SKM-1 treated with dmso at 0.1 percent for 144 hours (cell line): ENCODE data around the gene SRBD1.

ENCODE experiments used
- DNase-seq: peaks from one replicate; lab custom pipeline; 2025; ENCODE audit not compliant: unreplicated experiment; lab: John Stamatoyannopoulos, UW

The SRBD1 gene

GRCh38 chr2:45598545-45598944 lies 12.5 kb downstream of the SRBD1 start:
- no peak for DNase-seq

GRCh38 chr2:45596761-45597160 lies 14.3 kb downstream of the SRBD1 start:
- no peak for DNase-seq

- no peak for DNase-seq
Observed at GRCh38 chr2:45595721-45596435, 15.2 kb downstream of the SRBD1 start.

GRCh38 chr2:45591073-45591472 lies 20.0 kb downstream of the SRBD1 start:
- DNase-seq: no peak

- no peak for DNase-seq
Observed at GRCh38 chr2:45588158-45588829, 22.8 kb downstream of the SRBD1 start.

- no peak for DNase-seq
Observed at GRCh38 chr2:45586600-45586999, 24.5 kb downstream of the SRBD1 start.

- peak; percentile 35 for DNase-seq
Observed at GRCh38 chr2:45585267-45585861, 25.7 kb downstream of the SRBD1 start.

GRCh38 chr2:45583977-45584376 lies 27.1 kb downstream of the SRBD1 start:
- DNase-seq: peak; percentile 49

- no peak for DNase-seq
Observed at GRCh38 chr2:45582522-45582921, 28.5 kb downstream of the SRBD1 start.

GRCh38 chr2:45578056-45578843 lies 32.8 kb downstream of the SRBD1 start:
- DNase-seq: no peak

GRCh38 chr2:45577441-45577840 lies 33.6 kb downstream of the SRBD1 start:
- DNase-seq: no peak

- DNase-seq: peak; percentile 12
Observed at GRCh38 chr2:45575881-45576280, 35.2 kb downstream of the SRBD1 start.

- no peak for DNase-seq
Observed at GRCh38 chr2:45572979-45573378, 38.1 kb downstream of the SRBD1 start.

GRCh38 chr2:45571940-45572339 lies 39.1 kb downstream of the SRBD1 start:
- no peak for DNase-seq

GRCh38 chr2:45570671-45571334 lies 40.3 kb downstream of the SRBD1 start:
- DNase-seq: no peak

GRCh38 chr2:45568935-45569334 lies 42.1 kb downstream of the SRBD1 start:
- DNase-seq: no peak

- DNase-seq: peak; percentile 85
Observed at GRCh38 chr2:45567974-45568789, 42.9 kb downstream of the SRBD1 start.

GRCh38 chr2:45567288-45567963 lies 43.6 kb downstream of the SRBD1 start:
- DNase-seq: peak; percentile 50

- DNase-seq: no peak
Observed at GRCh38 chr2:45559436-45559835, 51.6 kb downstream of the SRBD1 start.

GRCh38 chr2:45554742-45555140 lies 56.3 kb downstream of the SRBD1 start:
- DNase-seq: no peak
